NCI-H446 treated with DMSO at 0.1 percent for 48 hours (cell line): ENCODE measurements around the gene ADSL.
"Not testable (repeated sequence)": the region's sequence is repeated elsewhere in the genome, so short reads cannot be mapped to it uniquely, and the experiment has no call there.

Experiments
- DNase-seq: peaks from one replicate; lab custom pipeline; 2025; lab: John Stamatoyannopoulos, UW

The ADSL gene

GRCh38 chr22:40346185-40347118, at the start of gene ADSL:
TSS of gene ADSL (plus strand) at chr22:40346500. CDS start at chr22:40346559, 59 bp downstream.
- peak; percentile 45 for DNase-seq

GRCh38 chr22:40300316-40300715, 46.0 kb upstream of the ADSL start:
- no peak for DNase-seq

DNA sequence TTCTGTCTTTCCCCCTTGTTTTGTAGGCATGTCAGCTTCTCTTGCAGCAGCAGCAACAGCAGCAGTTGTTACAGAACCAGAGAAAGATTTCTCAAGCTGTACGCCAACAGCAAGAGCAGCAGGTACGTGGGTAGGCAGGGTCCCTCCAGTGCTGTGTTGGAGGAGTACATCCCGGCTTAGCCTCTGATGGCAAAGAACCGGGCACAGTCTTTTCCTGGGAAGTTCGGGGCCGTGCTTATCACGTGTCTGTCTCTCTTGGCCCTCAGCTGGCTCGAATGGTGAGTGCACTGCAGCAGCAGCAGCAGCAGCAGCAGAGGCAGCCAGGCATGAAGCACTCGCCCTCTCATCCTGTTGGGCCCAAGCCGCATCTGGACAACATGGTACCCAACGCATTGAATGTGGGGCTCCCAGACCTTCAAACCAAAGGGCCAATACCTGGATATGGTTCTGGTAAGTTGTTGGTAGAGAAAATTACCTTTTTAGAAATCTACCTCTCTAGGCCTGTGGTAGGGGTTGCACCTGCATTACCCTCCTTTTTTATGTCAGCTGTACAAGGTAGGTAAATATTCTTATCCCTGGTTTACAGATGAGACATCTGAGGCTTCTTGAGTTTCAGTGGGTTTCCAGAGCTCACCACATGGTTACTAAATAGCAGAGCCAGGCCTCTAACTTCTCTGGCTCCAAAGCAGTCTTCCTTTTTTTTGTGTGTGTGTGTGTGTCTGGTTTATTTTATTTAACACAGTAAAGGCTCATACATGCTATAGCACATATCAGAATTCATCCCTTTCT, 45.2 kb upstream of the ADSL start:
- no peak for DNase-seq

DNA sequence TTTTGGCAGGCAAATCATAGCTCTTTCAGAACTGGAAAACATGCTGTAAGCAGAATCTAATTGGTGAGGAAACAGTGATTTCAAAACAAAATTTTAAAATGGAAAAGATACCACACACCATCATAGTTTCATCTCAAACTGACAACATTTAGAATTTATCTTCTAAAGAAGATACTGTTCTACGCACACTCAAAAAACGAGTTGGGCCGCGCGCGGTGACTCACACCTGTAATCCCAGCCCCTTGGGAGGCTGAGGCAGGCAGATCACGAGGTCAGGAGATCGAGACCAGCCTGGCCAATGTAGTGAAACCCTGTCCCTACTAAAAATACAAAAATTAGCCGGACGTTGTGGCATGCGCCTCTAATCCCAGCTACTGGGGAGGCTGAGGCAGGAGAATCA, 44.2 kb upstream of the ADSL start:
- no peak for DNase-seq

GRCh38 chr22:40305625-40306024, 40.7 kb upstream of the ADSL start:
- no peak for DNase-seq

DNA sequence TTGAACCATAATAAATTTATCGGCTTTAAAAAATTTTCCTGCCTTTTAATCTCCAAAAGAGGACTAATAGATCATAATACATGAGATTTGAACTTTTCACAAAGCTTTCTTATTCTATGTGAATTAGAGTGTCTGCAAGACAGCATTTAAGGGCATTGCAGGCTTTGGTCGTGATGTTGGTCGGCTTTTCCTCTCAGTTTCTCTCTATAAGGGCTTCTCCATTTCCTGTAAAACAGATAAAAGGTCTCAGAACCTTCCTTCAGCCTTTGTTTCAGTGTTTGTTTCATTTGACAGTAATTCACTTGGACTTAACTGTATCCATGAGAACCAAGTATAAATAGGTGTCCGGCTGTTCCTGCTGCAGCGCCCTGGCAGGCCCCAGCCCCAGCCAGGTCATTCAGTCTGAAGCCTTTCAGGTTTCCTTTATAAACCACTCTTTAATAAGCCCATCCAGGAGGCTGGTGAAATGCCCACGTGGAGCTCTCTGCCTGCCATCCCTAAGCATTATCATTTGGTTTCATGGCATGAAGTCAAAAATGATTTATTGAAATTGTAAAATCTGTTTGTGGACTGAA, 37.2 kb upstream of the ADSL start:
- DNase-seq = no peak

DNA sequence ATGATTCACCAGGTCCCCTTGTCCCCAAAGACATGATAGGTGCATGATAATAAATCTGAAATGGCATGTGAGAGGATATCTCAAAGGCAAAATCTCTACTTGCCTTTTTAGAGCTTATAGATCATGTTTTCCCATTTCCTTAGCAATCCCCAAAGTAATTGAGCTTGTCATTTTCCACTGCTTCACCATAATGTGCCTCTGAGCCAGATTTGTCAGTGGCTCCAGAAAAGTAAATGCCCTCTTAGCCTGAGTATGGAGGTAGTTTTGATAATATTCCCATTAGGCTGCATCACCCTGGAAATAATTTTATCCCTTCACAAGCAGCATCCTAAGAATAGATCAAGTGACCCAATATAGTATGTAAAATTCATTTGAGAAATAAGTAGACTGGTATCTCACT, 36.7 kb upstream of the ADSL start:
- no peak for DNase-seq

DNA sequence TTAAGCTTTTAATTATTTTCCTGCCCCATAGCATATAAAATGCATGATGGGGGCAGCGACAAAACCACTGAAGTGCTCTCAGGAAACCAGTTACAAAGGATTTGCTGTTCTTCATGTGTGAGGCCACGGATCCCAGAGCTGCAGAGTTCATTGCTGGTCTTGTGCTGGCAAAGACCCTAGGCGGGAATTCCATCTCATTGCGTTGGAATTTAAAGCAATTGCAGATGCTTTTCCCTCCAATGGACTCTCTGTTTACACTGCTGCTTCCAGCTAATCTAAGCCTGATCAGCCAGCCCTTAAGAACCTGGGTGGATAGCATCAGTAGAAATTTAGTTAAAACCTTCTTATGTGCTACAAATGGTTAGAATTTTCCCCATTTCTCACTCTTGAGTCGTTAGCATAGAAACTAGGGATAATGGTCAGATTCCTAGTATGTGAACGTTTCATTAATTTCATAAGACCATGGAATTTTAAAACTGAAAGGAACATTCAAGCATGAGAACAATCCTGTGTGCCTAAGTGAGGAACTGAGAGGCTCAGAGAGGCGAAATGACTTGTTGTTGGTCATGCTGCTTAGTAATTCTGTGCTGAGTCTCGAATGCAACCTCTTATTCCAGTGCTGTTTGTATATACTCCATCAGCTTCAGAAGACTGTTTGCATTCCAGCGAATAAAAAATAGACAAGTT, 36.1 kb upstream of the ADSL start:
- no peak for DNase-seq

DNA sequence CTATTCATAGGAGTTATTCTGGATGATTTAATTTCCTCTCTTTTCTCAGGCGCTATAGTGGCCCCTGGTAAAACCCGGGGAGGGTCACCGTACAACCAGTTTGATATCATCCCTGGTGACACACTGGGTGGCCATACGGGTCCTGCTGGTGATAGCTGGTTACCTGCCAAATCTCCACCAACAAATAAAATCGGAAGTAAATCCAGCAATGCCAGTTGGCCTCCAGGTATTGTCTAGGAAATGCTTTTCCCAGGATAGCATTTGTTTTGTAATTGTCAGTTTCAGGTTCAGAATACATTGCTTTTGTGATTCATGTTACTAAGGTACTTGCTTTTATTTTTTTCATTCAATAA, 35.6 kb upstream of the ADSL start:
- DNase-seq = no peak

- DNase-seq = not testable (repeated sequence)
Measured at GRCh38 chr22:40311646-40312045, 34.7 kb upstream of the ADSL start.

GRCh38 chr22:40312050-40312449, 34.2 kb upstream of the ADSL start:
- DNase-seq = no peak

GRCh38 chr22:40313007-40313406, 33.3 kb upstream of the ADSL start:
- DNase-seq = no peak

- no peak for DNase-seq
Measured at GRCh38 chr22:40314041-40314440, 32.3 kb upstream of the ADSL start.

DNA sequence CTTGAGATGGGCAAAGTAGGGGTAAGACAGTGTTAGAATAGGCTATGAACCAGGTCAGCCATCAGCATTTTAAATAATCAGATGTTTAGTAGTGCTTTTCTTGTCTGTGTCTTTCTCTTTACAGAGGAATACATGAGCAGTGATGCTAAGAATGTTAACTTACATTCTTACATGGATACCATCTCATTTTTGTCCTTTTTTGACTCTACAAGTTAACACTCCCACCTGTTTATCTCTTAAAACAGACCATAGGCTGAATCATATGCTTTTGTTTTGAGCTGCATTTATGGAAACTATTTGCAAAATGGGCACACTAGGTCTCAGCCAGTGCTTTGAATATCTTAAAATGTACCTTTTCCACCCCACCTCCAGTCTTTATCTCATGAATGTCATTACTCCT, 25.6 kb upstream of the ADSL start:
- no peak for DNase-seq

GRCh38 chr22:40322021-40322420, 24.3 kb upstream of the ADSL start:
- DNase-seq = no peak

DNA sequence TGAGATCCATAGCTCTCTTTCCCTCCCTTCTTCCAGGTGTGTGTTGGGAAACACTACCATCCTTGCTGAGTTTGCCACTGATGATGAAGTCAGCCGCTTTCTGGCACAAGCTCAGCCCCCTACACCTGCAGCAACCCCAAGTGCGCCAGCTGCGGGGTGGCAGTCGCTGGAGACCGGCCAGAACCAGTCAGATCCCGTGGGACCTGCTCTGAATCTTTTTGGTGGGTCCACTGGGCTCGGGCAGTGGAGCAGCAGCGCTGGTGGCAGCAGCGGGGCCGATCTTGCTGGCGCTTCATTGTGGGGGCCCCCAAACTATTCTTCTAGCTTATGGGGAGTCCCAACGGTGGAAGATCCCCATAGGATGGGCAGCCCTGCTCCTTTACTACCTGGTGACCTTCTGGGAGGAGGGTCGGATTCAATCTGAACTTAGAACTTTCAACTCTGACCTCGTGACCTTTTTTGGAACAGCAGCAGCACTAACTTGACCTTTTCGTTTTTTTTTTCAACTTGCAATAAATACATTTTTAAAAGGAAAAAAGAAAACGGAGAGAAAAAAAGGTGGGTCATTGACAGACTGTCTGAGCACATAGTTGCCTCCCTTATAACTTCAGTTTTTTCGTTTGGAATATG, 23.4 kb upstream of the ADSL start:
- no peak for DNase-seq

DNA sequence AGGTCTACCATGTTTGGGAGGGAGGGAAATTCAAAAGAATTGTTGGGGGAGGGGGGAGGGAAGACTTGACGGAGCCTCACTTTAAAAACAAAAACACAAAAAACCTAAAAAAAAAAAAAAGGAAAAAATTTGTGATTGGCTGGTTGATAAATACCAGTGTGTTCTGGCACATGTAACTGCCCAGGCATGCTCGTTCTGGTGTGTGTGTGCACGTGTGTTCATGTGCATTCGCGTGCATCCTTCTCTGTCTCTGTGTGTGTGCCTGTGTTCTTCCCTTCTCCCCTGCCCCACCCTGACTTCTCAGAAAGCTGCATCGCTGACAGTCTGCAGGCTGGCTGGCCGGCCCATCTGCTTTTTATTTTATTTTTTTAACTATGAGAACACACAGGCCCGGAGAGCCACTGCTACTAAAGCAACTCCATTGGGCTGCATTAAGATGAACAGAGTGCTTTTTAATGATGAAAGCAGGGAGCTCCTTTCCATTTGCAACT, 22.6 kb upstream of the ADSL start:
- no peak for DNase-seq

- DNase-seq = no peak
Measured at GRCh38 chr22:40324468-40325305, 21.6 kb upstream of the ADSL start.

GRCh38 chr22:40325315-40325714, 21.0 kb upstream of the ADSL start:
- DNase-seq = no peak

GRCh38 chr22:40326905-40327735, 19.2 kb upstream of the ADSL start:
- no peak for DNase-seq
